HCT116 (cell line): ENCODE measurements around the gene KIF5A. TPM values are rescaled to one million over a fixed set of nuclear protein-coding genes. Genes with fewer than 3 reads are reported as not detected.

Source experiments
- ATAC-seq: fragments of 200-7000 bp; cut with Tn5 transposase; 2 replicates; pipeline ENCODE4 v1.9.1; 2020; ENCODE audit warnings: mild to moderate bottlenecking, moderate library complexity
- Bru-seq: library from RNA; stranded (reverse); fragments of 400-500 nt; gene quantifications from one replicate; lab custom pipeline; 2021; lab: Mats Ljungman, UMichigan
- BruChase-seq, 2 experiments: library from RNA; stranded (reverse); fragments of 400-500 nt; gene quantifications; one replicate each; lab custom pipeline; 2021; lab: Mats Ljungman, UMichigan
- BruUV-seq: library from RNA; stranded (reverse); fragments of 400-500 nt; replicated peaks from 2 replicates; lab custom pipeline; 2021; lab: Mats Ljungman, UMichigan
- CTCF ChIA-PET: fragments of 300-600 bp; sonication (Branson Sonifier 250); formaldehyde crosslinking; loops from one replicate; lab custom pipeline; 2021; ENCODE audit warnings: antibody characterized with exemption; lab: Charles Lee
- POLR2A ChIA-PET: fragments of 300-600, 350-600 bp; sonication (Branson Sonifier 250); formaldehyde crosslinking; loops from one replicate; lab custom pipeline; 2021; ENCODE audit warnings: antibody characterized with exemption; lab: Charles Lee
- RAD21 ChIA-PET, 2 experiments: fragments of 300-600 bp; sonication (Branson Sonifier 250); formaldehyde crosslinking; loops; one replicate each; lab custom pipeline; 2023; ENCODE audit warnings: low total read pairs in 2 of 2; ENCODE audit not compliant: uncharacterized antibody in 2 of 2, unreplicated experiment in 2 of 2, low non-redundant PET in 1 of 2; lab: Charles Lee
- DNase-seq: peaks from one replicate; pipeline ENCODE4 v3.0.0-alpha.2; 2010; ENCODE audit warnings: low read depth, low spot score
- H2AFZ ChIP-seq: fragments of 200-600 bp; shearing (Covaris generic), sonication (generic); 2 replicates; pipeline ENCODE4 v1.6.1; 2017; ENCODE audit warnings: low read depth, mixed run types, mixed read lengths, antibody characterized with exemption, low read length; ENCODE audit not compliant: poor library complexity, severe bottlenecking
- H3K27ac ChIP-seq: 2 replicates; pipeline ENCODE4 v1.5.1; 2012; ENCODE audit warnings: low read depth, low read length
- H3K27me3 ChIP-seq: fragments of 200-600 bp; sonication (generic); 2 replicates; pipeline ENCODE4 v1.6.1; 2016; ENCODE audit warnings: mixed run types, low read length, mixed read lengths; ENCODE audit not compliant: insufficient read depth
- H3K36me3 ChIP-seq, 2 experiments: fragments of 200-500 bp in 1 of 2; fragments of 200-600 bp in 1 of 2; sonication (Bioruptor generic) in 1 of 2; sonication (generic) in 1 of 2; 2 replicates each; pipeline versions ENCODE4 v1.5.1 to v1.6.1; 2014 to 2016; ENCODE audit warnings: low read length in 2 of 2, inconsistent platforms in 1 of 2, mixed read lengths in 1 of 2, mixed run types in 1 of 2; ENCODE audit not compliant: insufficient read depth in 2 of 2, control insufficient read depth in 1 of 2
- H3K4me1 ChIP-seq, 2 experiments: fragments of 200-600 bp in 1 of 2; sonication (generic) in 1 of 2; 2 replicates each; pipeline versions ENCODE4 v1.5.1 to v1.6.1; 2012 to 2017; ENCODE audit warnings: low read length in 2 of 2, inconsistent platforms in 1 of 2, mild to moderate bottlenecking in 1 of 2, mixed read lengths in 1 of 2, mixed run types in 1 of 2, moderate library complexity in 1 of 2; ENCODE audit not compliant: insufficient read depth in 2 of 2, control insufficient read depth in 1 of 2
- H3K4me2 ChIP-seq: fragments of 200-600 bp; sonication (generic); 2 replicates; pipeline ENCODE4 v1.6.1; 2017; ENCODE audit warnings: mixed run types, low read length, mixed read lengths
- H3K4me3 ChIP-seq, 2 experiments: fragments of 200-600 bp in 1 of 2; sonication (generic) in 1 of 2; replicated peaks in 1 of 2; 2 replicates each; pipeline ENCODE4 v1.5.1; 2011 to 2016; ENCODE audit warnings: low read length in 2 of 2, control low read depth in 1 of 2, low read depth in 1 of 2, mild to moderate bottlenecking in 1 of 2, mixed read lengths in 1 of 2, mixed run types in 1 of 2
- H3K79me2 ChIP-seq: fragments of 200-600 bp; sonication (generic); 2 replicates; pipeline ENCODE4 v1.6.1; 2017; ENCODE audit warnings: mild to moderate bottlenecking, mixed run types, low read length, moderate library complexity, mixed read lengths; ENCODE audit not compliant: insufficient read depth
- H3K9ac ChIP-seq: fragments of 200-600 bp; sonication (generic); 2 replicates; pipeline ENCODE4 v1.6.1; 2016; ENCODE audit warnings: low read length, mixed read lengths
- H3K9me2 ChIP-seq: fragments of 200-600 bp; sonication (generic), shearing (Covaris generic); 2 replicates; pipeline ENCODE4 v1.6.1; 2017; ENCODE audit warnings: mixed run types, mild to moderate bottlenecking, moderate library complexity; ENCODE audit not compliant: insufficient read depth
- H3K9me3 ChIP-seq, 2 experiments: fragments of 200-500 bp in 1 of 2; fragments of 200-600 bp in 1 of 2; sonication (Bioruptor generic) in 1 of 2; sonication (generic) in 1 of 2; 2 replicates each; pipeline ENCODE4 v1.6.1; 2014 to 2017; ENCODE audit warnings: low read length in 2 of 2, mixed read lengths in 2 of 2, inconsistent platforms in 1 of 2, low read depth in 1 of 2, mild to moderate bottlenecking in 1 of 2, mixed run types in 1 of 2, moderate library complexity in 1 of 2; ENCODE audit not compliant: control insufficient read depth in 1 of 2, insufficient read depth in 1 of 2
- H4K20me1 ChIP-seq: fragments of 200-600 bp; sonication (generic), shearing (Covaris generic); 2 replicates; pipeline ENCODE4 v1.6.1; 2017; ENCODE audit warnings: mixed run types, mild to moderate bottlenecking, moderate library complexity; ENCODE audit not compliant: insufficient read depth
- ATF3 ChIP-seq: IDR thresholded peaks from 2 replicates; pipeline ENCODE4 v1.6.1; 2012
- CBX3 ChIP-seq: IDR thresholded peaks from 2 replicates; pipeline ENCODE4 v1.6.1; 2012; ENCODE audit warnings: low read depth
- EGR1 ChIP-seq: IDR thresholded peaks from 2 replicates; pipeline ENCODE4 v1.6.1; 2012; ENCODE audit warnings: low read depth
- ELF1 ChIP-seq: IDR thresholded peaks from 2 replicates; pipeline ENCODE4 v1.6.1; 2012; ENCODE audit warnings: low read depth, borderline replicate concordance
- EZH2 ChIP-seq: fragments of 200-600 bp; sonication (generic); IDR thresholded peaks from 2 replicates; pipeline ENCODE4 v1.6.1; 2017; ENCODE audit warnings: antibody characterized with exemption, mixed run types
- JUND ChIP-seq: IDR thresholded peaks from 2 replicates; pipeline ENCODE4 v1.6.1; 2012
- POLR2A ChIP-seq: IDR thresholded peaks from 2 replicates; pipeline ENCODE4 v1.7.0; 2011; ENCODE audit warnings: borderline replicate concordance; ENCODE audit not compliant: insufficient read depth, insufficient read length; ENCODE audit errors: extremely low read depth
- POLR2AphosphoS5 ChIP-seq: IDR thresholded peaks from 2 replicates; pipeline ENCODE4 v1.6.1; 2011; ENCODE audit warnings: mild to moderate bottlenecking, low read depth, low read length, moderate library complexity
- RAD21 ChIP-seq: IDR thresholded peaks from 2 replicates; pipeline ENCODE4 v1.6.1; 2012; ENCODE audit warnings: low read depth, mild to moderate bottlenecking
- SP1 ChIP-seq: IDR thresholded peaks from 2 replicates; pipeline ENCODE4 v1.6.1; 2012; ENCODE audit warnings: low read depth
- SRF ChIP-seq: IDR thresholded peaks from 2 replicates; pipeline ENCODE4 v1.6.1; 2012; ENCODE audit warnings: low read depth
- TCF7L2 ChIP-seq: IDR thresholded peaks from 2 replicates; pipeline ENCODE4 v1.7.0; 2011; ENCODE audit warnings: borderline replicate concordance, inconsistent platforms; ENCODE audit not compliant: insufficient read depth, insufficient read length; ENCODE audit errors: extremely low read depth
- YY1 ChIP-seq: IDR thresholded peaks from 2 replicates; pipeline ENCODE4 v1.6.1; 2011; ENCODE audit warnings: low read length, low read depth, moderate library complexity, mild to moderate bottlenecking; ENCODE audit not compliant: insufficient replicate concordance; ENCODE audit errors: extremely low read depth
- ZNF274 ChIP-seq: fragments of 200-500 bp; sonication (Bioruptor generic); IDR thresholded peaks from 2 replicates; pipeline ENCODE4 v1.6.1; 2014; ENCODE audit warnings: mild to moderate bottlenecking, low read depth, low read length, inconsistent platforms
- intact Hi-C: fragments of 100-400 bp; cut with micrococcal nuclease; formaldehyde crosslinking; loops from 2 replicates; pipeline ENCODE4 v1.10.0; 2022
- long read RNA-seq: library from polyadenylated mRNA; unstranded; transcript quantifications from one replicate; pipeline ENCODE4 v2.0.0, GENCODE V29; 2021; ENCODE audit not compliant: unreplicated experiment
- polyA plus RNA-seq: library from polyadenylated mRNA; unstranded; fragments of >200 nt; gene quantifications from 2 replicates; pipeline ENCODE4 v1.2.1, GENCODE V29; 2012; ENCODE audit warnings: missing spikeins
- total RNA-seq: library from RNA; stranded (reverse); gene quantifications from one replicate; pipeline ENCODE4 v1.2.1, GENCODE V29; 2021; ENCODE audit not compliant: unreplicated experiment
- TF ChIP-seq, protein P1 (sequence below): IDR thresholded peaks from 2 replicates; pipeline ENCODE4 v1.6.1; 2011; ENCODE audit warnings: mild to moderate bottlenecking, low read length, moderate library complexity; ENCODE audit not compliant: insufficient replicate concordance; ENCODE audit errors: extremely low read depth
- TF ChIP-seq, protein P2 (sequence below), 3 experiments: fragments of 200-600 bp in 1 of 3; sonication (generic) in 1 of 3; IDR thresholded peaks in 2 of 3; conservative IDR thresholded peaks in 1 of 3; 2 replicates each; pipeline ENCODE4 v1.5.1; 2012 to 2017; ENCODE audit warnings: low read depth in 2 of 3, low read length in 2 of 3, antibody characterized with exemption in 1 of 3, borderline replicate concordance in 1 of 3, control low read depth in 1 of 3, mild to moderate bottlenecking in 1 of 3, mixed read lengths in 1 of 3, mixed run types in 1 of 3, moderate library complexity in 1 of 3; ENCODE audit not compliant: insufficient read depth in 1 of 3

The KIF5A gene
- total RNA-seq, result 5.2 TPM
- polyA plus RNA-seq, result 2.7 and 3.5 TPM in 2 replicates
- Bru-seq, nascent RNA, result percentile 44 among the genes with signal in this experiment
- percentile 59 among the genes with signal in this experiment for BruChase-seq, experiment 1, labeled RNA remaining after a 6-hour chase
- BruChase-seq, experiment 2, labeled RNA remaining after a 2-hour chase, result percentile 57 among the genes with signal in this experiment
- long read RNA-seq, partial matches to known transcripts, result 3 of 4 reads
- long read RNA-seq, other reads (novel, unspliced or antisense), result 1 of 4 reads

DNA sequence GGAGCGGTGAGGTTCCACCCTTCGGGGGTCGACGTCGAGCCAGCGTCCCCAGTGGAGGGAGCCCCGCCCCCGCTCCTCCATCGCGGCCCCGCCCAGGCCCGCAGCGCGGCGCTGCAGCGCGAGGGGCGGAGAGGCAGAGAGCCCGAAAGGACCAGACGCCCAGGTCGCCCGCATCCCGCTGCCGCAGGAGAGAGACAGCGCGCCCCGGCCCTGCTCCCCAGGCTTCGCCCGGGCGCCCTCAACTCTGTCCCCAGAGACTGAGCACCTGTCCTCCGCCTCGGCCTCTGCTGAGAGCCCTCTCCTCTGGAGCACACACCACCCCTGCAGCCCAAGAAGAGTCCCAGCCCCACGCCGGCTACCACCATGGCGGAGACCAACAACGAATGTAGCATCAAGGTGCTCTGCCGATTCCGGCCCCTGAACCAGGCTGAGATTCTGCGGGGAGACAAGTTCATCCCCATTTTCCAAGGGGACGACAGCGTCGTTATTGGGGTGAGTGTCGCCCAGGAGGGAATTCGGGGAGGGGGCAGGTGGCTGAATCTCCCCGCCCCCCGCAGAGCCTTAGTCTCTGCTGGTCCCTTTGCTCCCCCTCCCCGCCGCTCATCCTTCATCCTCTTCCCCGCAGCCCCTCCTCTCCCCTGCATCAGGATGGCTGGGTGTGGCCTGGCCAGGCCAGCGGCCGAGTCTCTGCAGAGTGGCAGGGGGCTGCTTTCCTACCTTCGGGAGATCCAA lies at the start of gene KIF5A:
TSS of gene KIF5A (plus strand) at position 136 of the 732 bp plus-strand sequence. CDS start at position 364, 228 bp downstream.
- Histone ChIP-seq H3K36me3 (peaks cover 0 to 3% of the 10 kb centered on the region in 2 experiments; a peak in 1 of 4 replicates), H3K27ac (peak within 1 kb of the TSS; percentile 49; the same call in 1 of the 2 replicates), H4K20me1 (no peaks in the 10 kb centered on the region), H3K27me3 (no peaks in the 10 kb centered on the region), H3K4me3 (peak within 1 kb of the TSS; percentile 57 to 78), H3K4me1 (peaks cover 9 to 37% of the 10 kb centered on the region in 2 experiments), H3K9me2 (no peaks in the 10 kb centered on the region), H3K9me3 (no peaks in the 10 kb centered on the region), H2AFZ (no peak within 1 kb of the TSS), H3K9ac (peak within 1 kb of the TSS; percentile 63), H3K79me2 (peaks cover 19% of the 10 kb centered on the region), H3K4me2 (peak within 1 kb of the TSS; percentile 91)
- ChIA-PET POLR2A (no interaction called here), CTCF (no interaction called here), RAD21 (no interaction called here)
- peak; percentile 73 for ATAC-seq
- intact Hi-C loops, result no loop called here
- no TSS peak for BruUV-seq
- TF ChIP-seq EZH2 (no peak), POLR2A (no peak), YY1 (peak; percentile 7), POLR2AphosphoS5 (peak; percentile 77), CBX3 (no peak), JUND (no peak), TCF7L2 (no peak), ELF1 (no peak), RAD21 (no peak), SP1 (no peak), SRF (no peak), ZNF274 (no peak), EGR1 (peak; percentile 47; the same call in 1 of the 2 replicates), ATF3 (no peak)
- TF ChIP-seq, protein P1, sequence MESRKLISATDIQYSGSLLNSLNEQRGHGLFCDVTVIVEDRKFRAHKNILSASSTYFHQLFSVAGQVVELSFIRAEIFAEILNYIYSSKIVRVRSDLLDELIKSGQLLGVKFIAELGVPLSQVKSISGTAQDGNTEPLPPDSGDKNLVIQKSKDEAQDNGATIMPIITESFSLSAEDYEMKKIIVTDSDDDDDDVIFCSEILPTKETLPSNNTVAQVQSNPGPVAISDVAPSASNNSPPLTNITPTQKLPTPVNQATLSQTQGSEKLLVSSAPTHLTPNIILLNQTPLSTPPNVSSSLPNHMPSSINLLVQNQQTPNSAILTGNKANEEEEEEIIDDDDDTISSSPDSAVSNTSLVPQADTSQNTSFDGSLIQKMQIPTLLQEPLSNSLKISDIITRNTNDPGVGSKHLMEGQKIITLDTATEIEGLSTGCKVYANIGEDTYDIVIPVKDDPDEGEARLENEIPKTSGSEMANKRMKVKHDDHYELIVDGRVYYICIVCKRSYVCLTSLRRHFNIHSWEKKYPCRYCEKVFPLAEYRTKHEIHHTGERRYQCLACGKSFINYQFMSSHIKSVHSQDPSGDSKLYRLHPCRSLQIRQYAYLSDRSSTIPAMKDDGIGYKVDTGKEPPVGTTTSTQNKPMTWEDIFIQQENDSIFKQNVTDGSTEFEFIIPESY, result no peak
- TF ChIP-seq, protein P2, sequence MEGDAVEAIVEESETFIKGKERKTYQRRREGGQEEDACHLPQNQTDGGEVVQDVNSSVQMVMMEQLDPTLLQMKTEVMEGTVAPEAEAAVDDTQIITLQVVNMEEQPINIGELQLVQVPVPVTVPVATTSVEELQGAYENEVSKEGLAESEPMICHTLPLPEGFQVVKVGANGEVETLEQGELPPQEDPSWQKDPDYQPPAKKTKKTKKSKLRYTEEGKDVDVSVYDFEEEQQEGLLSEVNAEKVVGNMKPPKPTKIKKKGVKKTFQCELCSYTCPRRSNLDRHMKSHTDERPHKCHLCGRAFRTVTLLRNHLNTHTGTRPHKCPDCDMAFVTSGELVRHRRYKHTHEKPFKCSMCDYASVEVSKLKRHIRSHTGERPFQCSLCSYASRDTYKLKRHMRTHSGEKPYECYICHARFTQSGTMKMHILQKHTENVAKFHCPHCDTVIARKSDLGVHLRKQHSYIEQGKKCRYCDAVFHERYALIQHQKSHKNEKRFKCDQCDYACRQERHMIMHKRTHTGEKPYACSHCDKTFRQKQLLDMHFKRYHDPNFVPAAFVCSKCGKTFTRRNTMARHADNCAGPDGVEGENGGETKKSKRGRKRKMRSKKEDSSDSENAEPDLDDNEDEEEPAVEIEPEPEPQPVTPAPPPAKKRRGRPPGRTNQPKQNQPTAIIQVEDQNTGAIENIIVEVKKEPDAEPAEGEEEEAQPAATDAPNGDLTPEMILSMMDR (IDR thresholded peaks at IDR 0.05 in 2 of 3, conservative IDR thresholded peaks at IDR 0.05 in 1 of 3; ENCODE audit: borderline replicate concordance in 1 of 3, insufficient read depth in 1 of 3, low read depth in 2 of 3, low read length in 2 of 3), result no peak; a peak in 1 of 6 replicates
- no peak for DNase-seq
